GM13977 (cell line): ENCODE measurements around the gene SSH3.

Experiments used
- DNase-seq: peaks from one replicate; pipeline ENCODE4 v3.0.0; 2012; ENCODE audit warnings: low spot score
- in situ Hi-C: fragments of 300-500 bp; cut with MboI; formaldehyde crosslinking; loops from one replicate; pipeline ENCODE4 v1.12.0; 2022; ENCODE audit warnings: low sequenced_read_pairs, low pct_unique_long_range_greater_than_20kb, mixed read lengths, inconsistent platforms; ENCODE audit not compliant: unreplicated experiment
- TF ChIP-seq, protein P1 (sequence below): IDR thresholded peaks from 2 replicates; pipeline ENCODE4 v1.5.1; 2012; ENCODE audit warnings: mild to moderate bottlenecking, control low read depth; ENCODE audit not compliant: insufficient read depth; ENCODE audit errors: extremely low read depth, missing control alignments

Gene SSH3

DNA sequence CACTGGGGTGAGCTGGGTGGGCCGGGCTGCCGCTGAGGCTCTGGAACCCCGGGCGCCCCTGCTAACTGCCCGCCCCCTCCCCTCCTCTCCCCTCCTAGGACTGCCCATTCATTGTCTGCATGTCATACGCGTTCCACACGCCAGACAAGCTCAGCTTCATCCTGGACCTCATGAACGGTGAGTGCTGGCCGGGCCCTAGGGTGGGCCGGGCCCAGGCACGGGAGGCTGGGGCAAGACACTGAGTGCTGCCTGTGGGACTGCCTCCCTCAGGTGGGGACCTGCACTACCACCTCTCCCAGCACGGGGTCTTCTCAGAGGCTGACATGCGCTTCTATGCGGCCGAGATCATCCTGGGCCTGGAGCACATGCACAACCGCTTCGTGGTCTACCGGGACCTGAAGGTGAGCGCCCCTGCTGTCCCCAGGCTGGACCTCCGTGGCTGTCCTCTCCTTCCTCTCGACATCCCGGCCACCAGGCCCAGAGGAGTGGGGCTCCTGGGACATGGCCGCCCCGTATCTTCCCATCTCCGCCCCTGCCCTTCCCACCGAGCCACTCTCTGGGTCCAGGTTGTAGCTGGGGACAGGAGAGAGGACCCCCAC, 21.7 kb upstream of the SSH3 start:
- TF ChIP-seq, protein P1, sequence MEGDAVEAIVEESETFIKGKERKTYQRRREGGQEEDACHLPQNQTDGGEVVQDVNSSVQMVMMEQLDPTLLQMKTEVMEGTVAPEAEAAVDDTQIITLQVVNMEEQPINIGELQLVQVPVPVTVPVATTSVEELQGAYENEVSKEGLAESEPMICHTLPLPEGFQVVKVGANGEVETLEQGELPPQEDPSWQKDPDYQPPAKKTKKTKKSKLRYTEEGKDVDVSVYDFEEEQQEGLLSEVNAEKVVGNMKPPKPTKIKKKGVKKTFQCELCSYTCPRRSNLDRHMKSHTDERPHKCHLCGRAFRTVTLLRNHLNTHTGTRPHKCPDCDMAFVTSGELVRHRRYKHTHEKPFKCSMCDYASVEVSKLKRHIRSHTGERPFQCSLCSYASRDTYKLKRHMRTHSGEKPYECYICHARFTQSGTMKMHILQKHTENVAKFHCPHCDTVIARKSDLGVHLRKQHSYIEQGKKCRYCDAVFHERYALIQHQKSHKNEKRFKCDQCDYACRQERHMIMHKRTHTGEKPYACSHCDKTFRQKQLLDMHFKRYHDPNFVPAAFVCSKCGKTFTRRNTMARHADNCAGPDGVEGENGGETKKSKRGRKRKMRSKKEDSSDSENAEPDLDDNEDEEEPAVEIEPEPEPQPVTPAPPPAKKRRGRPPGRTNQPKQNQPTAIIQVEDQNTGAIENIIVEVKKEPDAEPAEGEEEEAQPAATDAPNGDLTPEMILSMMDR = no peak
- no peak for DNase-seq
- in situ Hi-C loops = no loop called here

DNA sequence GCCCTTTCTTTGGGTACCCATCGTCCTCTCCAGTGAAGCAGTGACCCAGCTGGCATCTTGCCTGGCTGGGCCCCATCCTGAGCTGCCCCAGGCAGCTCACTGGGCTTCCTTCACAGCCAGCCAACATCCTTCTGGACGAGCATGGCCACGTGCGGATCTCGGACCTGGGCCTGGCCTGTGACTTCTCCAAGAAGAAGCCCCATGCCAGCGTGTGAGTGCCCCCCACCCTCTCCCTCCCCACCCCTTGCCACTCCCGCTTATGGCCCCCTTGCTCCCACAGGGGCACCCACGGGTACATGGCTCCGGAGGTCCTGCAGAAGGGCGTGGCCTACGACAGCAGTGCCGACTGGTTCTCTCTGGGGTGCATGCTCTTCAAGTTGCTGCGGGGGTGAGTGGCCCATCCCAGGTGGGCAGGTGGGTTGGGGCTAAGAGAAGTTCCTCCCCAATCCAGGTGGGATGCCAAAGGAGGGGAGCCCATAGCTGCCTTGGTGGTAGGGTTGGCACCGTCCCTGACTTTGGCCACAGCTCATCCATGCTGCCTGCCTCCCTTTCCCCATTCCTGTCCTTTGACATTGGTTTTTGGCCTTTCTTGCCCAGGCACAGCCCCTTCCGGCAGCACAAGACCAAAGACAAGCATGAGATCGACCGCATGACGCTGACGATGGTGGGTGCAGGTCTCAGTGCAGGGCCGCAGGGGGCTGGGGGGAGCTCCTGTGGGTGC, 21.0 kb upstream of the SSH3 start:
- in situ Hi-C loops = no loop called here
- no peak for DNase-seq
- TF ChIP-seq, protein P1 = no peak

DNA sequence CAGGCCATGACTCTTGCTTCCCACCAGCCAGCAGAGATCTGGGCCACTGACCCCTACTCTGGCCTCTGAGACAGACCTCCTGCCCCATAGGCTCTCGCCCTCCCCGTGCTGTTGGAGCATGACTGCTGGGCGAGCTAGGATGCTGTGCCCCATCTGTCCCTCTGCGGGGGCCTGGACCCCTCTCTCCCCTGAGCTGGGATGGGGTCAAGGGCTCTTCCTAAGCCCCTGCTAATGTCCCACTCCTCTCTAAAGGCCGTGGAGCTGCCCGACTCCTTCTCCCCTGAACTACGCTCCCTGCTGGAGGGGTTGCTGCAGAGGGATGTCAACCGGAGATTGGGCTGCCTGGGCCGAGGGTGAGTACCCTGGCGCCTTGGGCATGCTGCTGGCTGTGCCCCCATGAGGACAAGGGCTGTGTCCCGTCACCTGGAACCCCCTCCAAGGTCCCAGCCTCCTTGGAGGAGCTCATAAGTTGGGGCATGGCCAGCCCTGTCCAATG, 20.4 kb upstream of the SSH3 start:
- in situ Hi-C loops = no loop called here
- TF ChIP-seq, protein P1 = no peak
- DNase-seq = no peak

DNA sequence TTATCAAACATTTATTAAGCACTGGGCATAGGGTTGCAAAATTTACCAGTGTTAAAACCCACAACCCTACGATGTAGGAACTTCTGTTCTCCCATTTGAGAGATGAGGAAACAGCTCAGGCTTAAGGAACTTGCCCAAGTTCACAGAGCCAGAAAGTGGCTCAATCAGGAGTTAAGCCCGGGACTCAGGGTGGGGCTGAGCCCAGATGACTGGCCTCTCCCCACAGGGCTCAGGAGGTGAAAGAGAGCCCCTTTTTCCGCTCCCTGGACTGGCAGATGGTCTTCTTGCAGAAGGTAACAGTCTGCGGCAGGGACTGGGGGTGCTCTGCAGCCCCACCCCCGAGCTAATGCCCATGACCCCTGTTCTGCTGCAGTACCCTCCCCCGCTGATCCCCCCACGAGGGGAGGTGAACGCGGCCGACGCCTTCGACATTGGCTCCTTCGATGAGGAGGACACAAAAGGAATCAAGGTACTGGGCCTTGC, 19.8 kb upstream of the SSH3 start:
- TF ChIP-seq, protein P1 = no peak
- DNase-seq = no peak
- in situ Hi-C loops = no loop called here

DNA sequence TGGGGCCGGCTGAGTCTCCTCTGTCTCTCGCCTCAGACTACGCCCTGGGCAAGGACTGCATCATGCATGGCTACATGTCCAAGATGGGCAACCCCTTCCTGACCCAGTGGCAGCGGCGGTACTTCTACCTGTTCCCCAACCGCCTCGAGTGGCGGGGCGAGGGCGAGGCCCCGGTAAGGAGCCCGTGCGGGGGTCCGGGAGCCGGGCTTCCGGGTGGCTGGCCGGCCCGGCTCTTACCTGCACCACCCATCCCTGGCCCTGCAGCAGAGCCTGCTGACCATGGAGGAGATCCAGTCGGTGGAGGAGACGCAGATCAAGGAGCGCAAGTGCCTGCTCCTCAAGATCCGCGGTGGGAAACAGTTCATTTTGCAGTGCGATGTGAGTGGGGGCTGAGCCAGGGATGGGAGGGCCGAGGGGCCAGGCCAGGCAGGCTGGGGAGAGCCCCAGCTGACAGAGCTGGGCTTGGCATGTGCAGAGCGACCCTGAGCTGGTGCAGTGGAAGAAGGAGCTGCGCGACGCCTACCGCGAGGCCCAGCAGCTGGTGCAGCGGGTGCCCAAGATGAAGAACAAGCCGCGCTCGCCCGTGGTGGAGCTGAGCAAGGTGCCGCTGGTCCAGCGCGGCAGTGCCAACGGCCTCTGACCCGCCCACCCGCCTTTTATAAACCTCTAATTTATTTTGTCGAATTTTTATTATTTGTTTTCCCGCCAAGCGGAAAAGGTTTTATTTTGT, 18.4 kb upstream of the SSH3 start:
- in situ Hi-C loops = no loop called here
- TF ChIP-seq, protein P1 = no peak
- DNase-seq = no peak
